Naive thymus-derived CD4-positive, alpha-beta T cell (primary cell): ENCODE measurements around the gene ZNF326. TPM values are rescaled to one million over a fixed set of nuclear protein-coding genes. Genes with fewer than 3 reads are reported as not detected.

Experiments
- ATAC-seq: fragments of 150-1000 bp; cut with Tn5 transposase; 2 replicates; pipeline ENCODE4 v1.10.0; 2021; ENCODE audit warnings: mild to moderate bottlenecking, moderate library complexity
- CTCF ChIA-PET: fragments of 350-600 bp; sonication (Branson Sonifier 250); formaldehyde crosslinking; loops from one replicate; lab custom pipeline; 2021; ENCODE audit warnings: antibody characterized with exemption; lab: Charles Lee
- POLR2A ChIA-PET: fragments of 350-600 bp; sonication (Branson Sonifier 250); formaldehyde crosslinking; loops from one replicate; lab custom pipeline; 2021; ENCODE audit warnings: antibody characterized with exemption, inconsistent platforms; lab: Charles Lee
- DNase-seq, 9 donors: peaks; one replicate each; pipeline versions ENCODE4 v3.0.0 to v3.0.0-alpha.2; 2020 to 2022; ENCODE audit warnings: mixed read lengths in 1 of 9
- H3K27ac ChIP-seq: one replicate; pipeline ENCODE4 v1.7.0; 2013; ENCODE audit warnings: mild to moderate bottlenecking, low read depth, low read length, moderate library complexity
- H3K27me3 ChIP-seq, 2 donors: one replicate each; pipeline ENCODE4 v1.7.0; 2013; ENCODE audit warnings: low read length in 2 of 2, mild to moderate bottlenecking in 2 of 2, moderate library complexity in 2 of 2; ENCODE audit not compliant: control insufficient read depth in 2 of 2, insufficient read depth in 2 of 2
- H3K36me3 ChIP-seq, 3 experiments: 1 replicate in 2 of 3; 2 replicates in 1 of 3; pipeline ENCODE4 v1.7.0; 2013; ENCODE audit warnings: low read length in 3 of 3, mild to moderate bottlenecking in 3 of 3, moderate library complexity in 1 of 3; ENCODE audit not compliant: insufficient read depth in 3 of 3, control insufficient read depth in 2 of 3
- H3K4me1 ChIP-seq, 2 donors: one replicate each; pipeline ENCODE4 v1.7.0; 2013; ENCODE audit warnings: low read length in 2 of 2, mild to moderate bottlenecking in 2 of 2, moderate library complexity in 1 of 2; ENCODE audit not compliant: control insufficient read depth in 2 of 2, insufficient read depth in 2 of 2
- H3K4me3 ChIP-seq: 2 replicates; pipeline ENCODE4 v1.7.0; 2013; ENCODE audit warnings: mild to moderate bottlenecking, low read length
- H3K9me3 ChIP-seq, 3 experiments: 1 replicate in 2 of 3; 2 replicates in 1 of 3; pipeline ENCODE4 v1.7.0; 2013; ENCODE audit warnings: low read length in 3 of 3; ENCODE audit not compliant: control insufficient read depth in 2 of 3
- H3K27ac Mint-ChIP-seq, 9 donors: one replicate each; pipeline ENCODE4 v1.8.0; 2020 to 2022; ENCODE audit warnings: mixed read lengths in 9 of 9, mild to moderate bottlenecking in 8 of 9, moderate library complexity in 5 of 9, inconsistent platforms in 2 of 9
- H3K27me3 Mint-ChIP-seq, 5 donors: one replicate each; pipeline ENCODE4 v1.8.0; 2021 to 2022; ENCODE audit warnings: mixed read lengths in 5 of 5, mild to moderate bottlenecking in 1 of 5
- H3K36me3 Mint-ChIP-seq, 5 donors: one replicate each; pipeline ENCODE4 v1.8.0; 2020 to 2022; ENCODE audit warnings: mixed read lengths in 5 of 5, mild to moderate bottlenecking in 3 of 5, inconsistent platforms in 1 of 5
- H3K4me1 Mint-ChIP-seq, 7 donors: one replicate each; pipeline ENCODE4 v1.8.0; 2020 to 2022; ENCODE audit warnings: mixed read lengths in 7 of 7, mild to moderate bottlenecking in 3 of 7, inconsistent platforms in 1 of 7
- H3K4me3 Mint-ChIP-seq, 10 donors: one replicate each; pipeline ENCODE4 v1.8.0; 2020 to 2022; ENCODE audit warnings: mild to moderate bottlenecking in 10 of 10, mixed read lengths in 10 of 10, moderate library complexity in 6 of 10, inconsistent platforms in 2 of 10
- H3K9me3 Mint-ChIP-seq, 11 donors: one replicate each; pipeline ENCODE4 v1.8.0; 2020 to 2022; ENCODE audit warnings: mixed read lengths in 11 of 11, mild to moderate bottlenecking in 4 of 11, inconsistent platforms in 1 of 11, moderate library complexity in 1 of 11
- intact Hi-C, 2 donors: fragments of 100-400 bp; cut with micrococcal nuclease; formaldehyde crosslinking; loops; one replicate each; pipeline ENCODE4 v1.15.1; 2023
- polyA plus RNA-seq, 2 donors: library from polyadenylated mRNA; unstranded; fragments of 300-500 nt; fragmentation: Illumina TruSeq; gene quantifications; one replicate each; pipeline ENCODE4 v1.2.3, GENCODE V29; 2021
- total RNA-seq, 6 experiments: library from RNA in 5 of 6; stranded (reverse) in 5 of 6; gene quantifications; 1 replicate in 5 of 6; 2 replicates in 1 of 6; pipeline ENCODE4 v1.2.3 and lab custom pipeline; 2021 to 2026

ZNF326 gene
- total RNA-seq (10 to 100 TPM; 17.3 to 52.5 (median 23.5) TPM), polyA plus RNA-seq (1 to 10 TPM; 3.6 to 8.0 TPM), total RNA-seq (lab: John Stamatoyannopoulos, UW) (48.9 reads per million, percentile 71 among the genes with 10 or more reads in this experiment)

GRCh38 chr1:89994805-89995597, at the start of gene ZNF326:
Gene ZNF326, plus strand, starts transcription at chr1:89995110. Its CDS starts 148 bp downstream, at chr1:89995258.
- peak within 1 kb of the TSS; percentile 86 for H3K4me3 ChIP-seq
- CTCF ChIA-PET, result no interaction called here

GRCh38 chr1:89945852-89946476, 48.9 kb upstream of the ZNF326 start:
- POLR2A ChIA-PET, result no interaction called here
- H3K27me3 Mint-ChIP-seq, result peaks cover 0 to 4% (median 0%) of the 10 kb centered on the region in 5 donors
- intact Hi-C loops, result no loop called here

More at GRCh38 chr1:89994805-89995597, at the start of gene ZNF326:
- H3K27me3 Mint-ChIP-seq, result peaks cover 0 to 7% (median 4%) of the 10 kb centered on the region in 5 donors
- POLR2A ChIA-PET, result no interaction called here
- peaks cover 8 to 14% of the 10 kb centered on the region in 2 donors for H3K4me1 ChIP-seq
- H3K36me3 Mint-ChIP-seq, result peaks cover 0 to 15% (median 0%) of the 10 kb centered on the region in 5 donors
- H3K27me3 ChIP-seq, result no peaks in the 10 kb centered on the region
- peaks cover 28 to 47% (median 43%) of the 10 kb centered on the region in 7 donors for H3K4me1 Mint-ChIP-seq
- ATAC-seq (peak; percentile 98), DNase-seq (peak; percentile 88 to 99 (median 93))
- peaks cover 0 to 9% (median 0%) of the 10 kb centered on the region in 3 experiments for H3K36me3 ChIP-seq
- peak within 1 kb of the TSS; percentile 91 to 100 (median 99) for H3K4me3 Mint-ChIP-seq
- H3K27ac ChIP-seq, result peak within 1 kb of the TSS; percentile 85
- peak within 1 kb of the TSS; percentile 90 to 98 (median 96) for H3K27ac Mint-ChIP-seq
- H3K9me3 Mint-ChIP-seq, result no peaks in the 10 kb centered on the region
- intact Hi-C loops, result loop anchor here (1.0 to 5.0 kb wide), 14 partner anchors 152 to 1312 kb away; partner anchors contain the start of genes GTF2B (in 2 of the 2), LRRC8C (in 2 of the 2), LRRC8D (in 2 of the 2) and LRRC8B (in 1 of the 2)
- H3K9me3 ChIP-seq, result no peaks in the 10 kb centered on the region

GRCh38 chr1:89946532-89946931, 48.4 kb upstream of the ZNF326 start:
- H3K36me3 ChIP-seq, result no peaks in the 10 kb centered on the region
- no peaks in the 10 kb centered on the region for H3K27me3 ChIP-seq
- H3K4me1 Mint-ChIP-seq, result peaks cover 0 to 3% (median 0%) of the 10 kb centered on the region in 7 donors
- no peaks in the 10 kb centered on the region for H3K4me1 ChIP-seq
- DNase-seq (no peak), ATAC-seq (no peak)
- intact Hi-C loops, result no loop called here
- no peaks in the 10 kb centered on the region for H3K9me3 ChIP-seq
- no peak overlapping the region for H3K4me3 ChIP-seq
- ChIA-PET CTCF (interaction anchor here (0.6 kb wide), 1 partner anchor 89 kb away, joined by 4 read pairs; no protein-coding TSS in a partner anchor), POLR2A (no interaction called here)
- no peak overlapping the region for H3K27ac Mint-ChIP-seq
- H3K27ac ChIP-seq, result no peak overlapping the region
- peaks cover 0 to 6% (median 4%) of the 10 kb centered on the region in 5 donors for H3K36me3 Mint-ChIP-seq
- peaks cover 0 to 3% (median 0%) of the 10 kb centered on the region in 11 donors for H3K9me3 Mint-ChIP-seq
- H3K4me3 Mint-ChIP-seq, result no peak overlapping the region
- H3K27me3 Mint-ChIP-seq, result peaks cover 0 to 4% (median 0%) of the 10 kb centered on the region in 5 donors

More at GRCh38 chr1:89945852-89946476, 48.9 kb upstream of the ZNF326 start:
- Histone ChIP-seq H3K27me3 (no peaks in the 10 kb centered on the region), H3K9me3 (no peaks in the 10 kb centered on the region), H3K27ac (no peak overlapping the region), H3K36me3 (no peaks in the 10 kb centered on the region), H3K4me1 (no peaks in the 10 kb centered on the region), H3K4me3 (no peak overlapping the region)
- CTCF ChIA-PET, result interaction anchor here (0.6 kb wide), 1 partner anchor 89 kb away, joined by 4 read pairs; no protein-coding TSS in a partner anchor
- H3K4me3 Mint-ChIP-seq, result no peak overlapping the region
- DNase-seq (no peak), ATAC-seq (no peak)
- H3K9me3 Mint-ChIP-seq, result peaks cover 0 to 3% (median 0%) of the 10 kb centered on the region in 11 donors
- peaks cover 0 to 6% (median 4%) of the 10 kb centered on the region in 5 donors for H3K36me3 Mint-ChIP-seq
- peaks cover 0 to 3% (median 0%) of the 10 kb centered on the region in 7 donors for H3K4me1 Mint-ChIP-seq
- no peak overlapping the region for H3K27ac Mint-ChIP-seq

GRCh38 chr1:89948722-89949345, 46.1 kb upstream of the ZNF326 start:
- ChIA-PET CTCF (interaction anchor here (1.5 kb wide), 1 partner anchor 102 kb away, joined by 3 read pairs; no protein-coding TSS in a partner anchor), POLR2A (interaction anchor here (1.1 kb wide), 1 partner anchor 26 kb away, joined by 3 read pairs; no protein-coding TSS in a partner anchor)
- Mint-ChIP-seq H3K36me3 (peaks cover 0 to 6% (median 4%) of the 10 kb centered on the region in 5 donors), H3K9me3 (peaks cover 0 to 3% (median 0%) of the 10 kb centered on the region in 11 donors), H3K4me1 (peaks cover 0 to 12% (median 1%) of the 10 kb centered on the region in 7 donors), H3K27ac (no peak overlapping the region), H3K4me3 (no peak overlapping the region), H3K27me3 (peaks cover 0 to 4% (median 0%) of the 10 kb centered on the region in 5 donors)
- Histone ChIP-seq H3K4me1 (no peaks in the 10 kb centered on the region), H3K9me3 (no peaks in the 10 kb centered on the region), H3K4me3 (no peak overlapping the region), H3K36me3 (no peaks in the 10 kb centered on the region), H3K27ac (no peak overlapping the region), H3K27me3 (no peaks in the 10 kb centered on the region)
- no peak for ATAC-seq
- intact Hi-C loops, result no loop called here
- no peak for DNase-seq

GRCh38 chr1:89949991-89950624, 44.8 kb upstream of the ZNF326 start:
- peaks cover 0 to 19% (median 7%) of the 10 kb centered on the region in 7 donors for H3K4me1 Mint-ChIP-seq
- H3K27me3 Mint-ChIP-seq, result peaks cover 0 to 4% (median 0%) of the 10 kb centered on the region in 5 donors
- H3K4me3 Mint-ChIP-seq, result no peak overlapping the region
- DNase-seq, result no peak
- no peaks in the 10 kb centered on the region for H3K4me1 ChIP-seq
- H3K9me3 ChIP-seq, result no peaks in the 10 kb centered on the region
- CTCF ChIA-PET, result no interaction called here
- ATAC-seq, result no peak
- no peak overlapping the region for H3K4me3 ChIP-seq
- no peak overlapping the region for H3K27ac Mint-ChIP-seq
- peaks cover 0 to 3% (median 0%) of the 10 kb centered on the region in 11 donors for H3K9me3 Mint-ChIP-seq
- POLR2A ChIA-PET, result no interaction called here
- peaks cover 0 to 5% (median 4%) of the 10 kb centered on the region in 5 donors for H3K36me3 Mint-ChIP-seq
- no peaks in the 10 kb centered on the region for H3K27me3 ChIP-seq
- H3K27ac ChIP-seq, result no peak overlapping the region
- intact Hi-C loops, result loop anchor here in 1 of 2 donors (10.0 kb wide), 1 partner anchor 105 kb away; no protein-coding TSS in a partner anchor
- no peaks in the 10 kb centered on the region for H3K36me3 ChIP-seq
